ENCODE measurements around the gene CREB5. TPM values are rescaled to one million over a fixed set of nuclear protein-coding genes. Genes with fewer than 3 reads are reported as not detected.

CREB5 gene
- total RNA-seq, 6 donors from 2014 or later, result 8.3 to 34.6 (median 15.3) TPM

DNA sequence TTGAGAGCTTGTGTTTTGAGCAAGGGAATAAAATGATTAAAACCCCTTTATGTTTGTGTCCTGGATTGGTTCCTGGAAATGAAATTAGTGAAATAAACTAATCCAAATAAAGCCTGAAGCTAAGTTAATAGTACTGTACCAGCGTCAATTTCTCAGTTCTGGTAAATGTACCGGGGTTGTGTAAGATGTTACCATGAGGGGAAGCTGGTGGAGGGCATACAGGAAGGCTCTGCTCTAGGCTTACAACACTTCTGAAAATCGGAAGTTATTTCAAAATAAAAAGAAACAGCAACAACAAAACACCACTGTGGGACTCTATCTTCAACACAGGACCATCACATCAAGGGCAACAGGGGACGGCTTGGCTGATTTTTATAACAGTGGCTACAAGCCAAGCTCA lies 257.0 kb downstream of the CREB5 start:
- TF ChIP-seq EP300 (IDR thresholded peaks at IDR 0.05) (no peak), POLR2AphosphoS5 (IDR thresholded peaks at IDR 0.05) (peak in 1 of 2 donors; percentile 16)
- TF ChIP-seq, protein P1, sequence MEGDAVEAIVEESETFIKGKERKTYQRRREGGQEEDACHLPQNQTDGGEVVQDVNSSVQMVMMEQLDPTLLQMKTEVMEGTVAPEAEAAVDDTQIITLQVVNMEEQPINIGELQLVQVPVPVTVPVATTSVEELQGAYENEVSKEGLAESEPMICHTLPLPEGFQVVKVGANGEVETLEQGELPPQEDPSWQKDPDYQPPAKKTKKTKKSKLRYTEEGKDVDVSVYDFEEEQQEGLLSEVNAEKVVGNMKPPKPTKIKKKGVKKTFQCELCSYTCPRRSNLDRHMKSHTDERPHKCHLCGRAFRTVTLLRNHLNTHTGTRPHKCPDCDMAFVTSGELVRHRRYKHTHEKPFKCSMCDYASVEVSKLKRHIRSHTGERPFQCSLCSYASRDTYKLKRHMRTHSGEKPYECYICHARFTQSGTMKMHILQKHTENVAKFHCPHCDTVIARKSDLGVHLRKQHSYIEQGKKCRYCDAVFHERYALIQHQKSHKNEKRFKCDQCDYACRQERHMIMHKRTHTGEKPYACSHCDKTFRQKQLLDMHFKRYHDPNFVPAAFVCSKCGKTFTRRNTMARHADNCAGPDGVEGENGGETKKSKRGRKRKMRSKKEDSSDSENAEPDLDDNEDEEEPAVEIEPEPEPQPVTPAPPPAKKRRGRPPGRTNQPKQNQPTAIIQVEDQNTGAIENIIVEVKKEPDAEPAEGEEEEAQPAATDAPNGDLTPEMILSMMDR (IDR thresholded peaks at IDR 0.05), result no peak
- Histone ChIP-seq H3K9me3 (no peaks in the 10 kb centered on the region), H3K36me3 (no peaks in the 10 kb centered on the region), H3K4me3 (no peak overlapping the region), H3K4me1 (peaks cover 0 to 3% (median 0%) of the 10 kb centered on the region in 4 donors), H3K27ac (peak overlapping the region; percentile 26 to 76 (median 64)), H3K27me3 (no peaks in the 10 kb centered on the region)
- DNase-seq (no peak), ATAC-seq (ENCODE audit: low FRiP score in 2 of 2) (peak; percentile 53 to 68)
- 32 to 58% methylated on average over 4 of the region's 4 CpGs for WGBS, 2 donors

DNA sequence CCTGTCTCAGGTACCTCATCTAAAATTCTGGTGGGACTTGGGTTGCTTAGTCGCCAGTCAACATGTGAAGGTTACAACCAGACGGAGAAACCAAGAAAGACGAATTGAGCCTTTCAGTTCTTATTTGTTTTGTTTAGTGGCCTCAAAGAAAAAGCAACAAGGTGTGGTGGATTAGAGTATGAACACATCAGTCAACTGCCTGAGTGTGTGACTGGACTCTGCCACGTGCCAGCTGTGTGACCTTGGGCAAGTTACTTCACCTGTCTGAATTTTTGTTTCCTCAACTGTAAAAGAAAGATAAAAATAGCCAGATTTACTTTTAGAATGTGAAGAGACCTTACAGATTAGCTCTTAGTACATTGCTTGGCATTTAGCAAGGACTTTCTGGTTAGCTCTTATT lies 259.2 kb downstream of the CREB5 start:
- Histone ChIP-seq H3K9me3 (no peaks in the 10 kb centered on the region), H3K4me3 (no peak overlapping the region), H3K27ac (no peak overlapping the region), H3K27me3 (no peaks in the 10 kb centered on the region), H3K36me3 (no peaks in the 10 kb centered on the region), H3K4me1 (peaks cover 0 to 3% (median 0%) of the 10 kb centered on the region in 4 donors)
- 89 to 91% methylated on average over 4 of the region's 4 CpGs for WGBS, 2 donors
- ATAC-seq (ENCODE audit: low FRiP score in 2 of 2) (no peak), DNase-seq (no peak)
- TF ChIP-seq, protein P1 (IDR thresholded peaks at IDR 0.05), result no peak
- TF ChIP-seq POLR2AphosphoS5 (IDR thresholded peaks at IDR 0.05) (no peak), POLR2A (IDR thresholded peaks at IDR 0.05) (no peak), EP300 (IDR thresholded peaks at IDR 0.05) (no peak)

DNA sequence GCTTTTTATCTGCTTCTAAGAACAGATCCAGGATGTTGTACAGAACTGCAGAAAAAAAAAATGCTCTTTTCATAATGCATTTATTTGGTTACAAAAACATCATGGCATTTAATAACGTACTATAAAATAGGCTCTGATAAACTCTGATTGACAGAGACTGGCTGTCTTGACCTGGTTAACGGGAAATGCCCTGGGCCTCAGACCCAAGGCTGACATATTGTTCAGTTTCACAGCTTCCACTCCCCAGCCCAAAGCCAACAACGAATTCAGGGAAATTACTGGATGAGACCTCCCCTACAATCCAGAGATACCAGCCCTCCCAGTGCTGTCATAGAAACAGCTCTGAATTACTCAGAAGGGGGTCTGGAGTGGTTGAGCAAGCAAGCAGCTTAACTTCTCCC lies 260.1 kb downstream of the CREB5 start:
- ATAC-seq (ENCODE audit: low FRiP score in 2 of 2) (no peak), DNase-seq (no peak)
- no peaks in the 10 kb centered on the region for H3K36me3 ChIP-seq
- no peak for TF ChIP-seq POLR2A (IDR thresholded peaks at IDR 0.05)
- TF ChIP-seq, protein P1 (IDR thresholded peaks at IDR 0.05), result no peak
- H3K27me3 ChIP-seq, result no peaks in the 10 kb centered on the region
- 72 to 78% methylated on average over 3 of the region's 3 CpGs for WGBS, 2 donors
- H3K27ac ChIP-seq, result no peak overlapping the region
- H3K4me3 ChIP-seq, result no peak overlapping the region
- H3K4me1 ChIP-seq, result peaks cover 0 to 3% (median 0%) of the 10 kb centered on the region in 4 donors
- no peaks in the 10 kb centered on the region for H3K9me3 ChIP-seq

DNA sequence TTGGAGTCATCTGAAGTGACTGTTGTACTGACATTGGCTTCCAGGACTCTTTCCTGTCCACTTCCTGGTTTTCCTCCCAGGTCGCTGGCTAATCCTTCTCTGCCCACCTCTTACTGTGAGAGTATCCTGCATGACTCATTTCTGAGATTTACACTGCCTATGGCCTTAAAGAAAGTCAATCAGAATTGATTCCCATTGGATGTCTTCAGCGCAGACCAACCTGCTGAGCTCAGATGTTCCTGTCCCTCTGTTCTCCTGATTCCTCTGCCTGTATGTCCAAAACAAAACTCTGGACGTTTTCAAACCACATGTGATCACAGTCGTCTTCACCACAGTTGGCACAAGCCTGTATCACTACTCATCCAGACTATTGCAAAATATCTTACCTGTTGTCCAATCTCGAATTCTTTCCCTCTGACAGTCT lies 262.1 kb downstream of the CREB5 start:
- WGBS, 2 donors, result 64 to 71% methylated on average over 5 of the region's 5 CpGs
- Histone ChIP-seq H3K27me3 (no peaks in the 10 kb centered on the region), H3K27ac (no peak overlapping the region), H3K4me3 (no peak overlapping the region), H3K4me1 (peaks cover 0 to 3% (median 0%) of the 10 kb centered on the region in 4 donors), H3K9me3 (no peaks in the 10 kb centered on the region), H3K36me3 (no peaks in the 10 kb centered on the region)
- ATAC-seq (ENCODE audit: low FRiP score in 2 of 2) (no peak), DNase-seq (no peak)
- TF ChIP-seq POLR2AphosphoS5 (IDR thresholded peaks at IDR 0.05), result no peak
- TF ChIP-seq POLR2A (IDR thresholded peaks at IDR 0.05), result no peak
- TF ChIP-seq, protein P1 (IDR thresholded peaks at IDR 0.05), result no peak
- no peak for TF ChIP-seq EP300 (IDR thresholded peaks at IDR 0.05)

DNA sequence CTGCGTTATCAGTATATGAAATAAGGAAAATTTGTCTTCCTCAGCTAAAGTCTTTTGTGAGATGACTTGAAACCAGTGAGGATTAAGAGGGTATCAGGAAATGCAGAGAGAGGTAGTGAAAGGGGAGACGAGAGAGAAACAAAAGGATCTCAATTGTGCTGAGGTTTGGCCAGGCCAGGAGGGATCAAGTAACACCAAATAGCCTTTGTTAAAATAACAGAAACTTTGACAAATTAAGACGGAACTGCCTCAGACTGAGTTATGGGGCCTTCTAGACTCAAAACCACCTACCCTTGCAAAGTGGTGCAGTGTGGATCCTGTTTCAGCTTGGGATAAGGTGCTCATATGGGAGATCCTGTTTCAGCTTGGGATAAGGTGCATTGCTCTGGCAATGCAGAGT lies 263.1 kb downstream of the CREB5 start:
- 93 to 97% methylated on average over 3 of the region's 3 CpGs for WGBS, 2 donors
- H3K36me3 ChIP-seq, result no peaks in the 10 kb centered on the region
- H3K9me3 ChIP-seq, result no peaks in the 10 kb centered on the region
- H3K27me3 ChIP-seq, result no peaks in the 10 kb centered on the region
- no peak for DNase-seq
- no peak overlapping the region for H3K4me3 ChIP-seq
- no peak overlapping the region for H3K27ac ChIP-seq
- ATAC-seq (ENCODE audit: low FRiP score in 2 of 2), result no peak
- TF ChIP-seq POLR2AphosphoS5 (IDR thresholded peaks at IDR 0.05), result no peak
- no peak for TF ChIP-seq EP300 (IDR thresholded peaks at IDR 0.05)
- TF ChIP-seq, protein P1 (IDR thresholded peaks at IDR 0.05), result no peak
- no peak for TF ChIP-seq POLR2A (IDR thresholded peaks at IDR 0.05)
- H3K4me1 ChIP-seq, result no peaks in the 10 kb centered on the region
